Body of pancreas (tissue), 4 donors: ENCODE data around the gene SCARF2.

Source experiments
- POLR2A ChIP-seq, 3 donors: fragments of 450-650 bp; IDR thresholded peaks; one replicate each; pipeline ENCODE4 v1.6.1; 2016; ENCODE audit warnings: antibody characterized with exemption in 3 of 3, mild to moderate bottlenecking in 2 of 3
- TF ChIP-seq, protein P1 (sequence below), 7 experiments: fragments of 450-650 bp in 4 of 7; fragments of 200-600 bp in 3 of 7; sonication (generic) in 3 of 7; IDR thresholded peaks; one replicate each; pipeline ENCODE4 v1.5.1; 2016 to 2019; ENCODE audit warnings: antibody characterized with exemption in 7 of 7

GRCh38 chr22:20484948-20485683 lies 47.5 kb upstream of the SCARF2 start:
- TF ChIP-seq, protein P1, sequence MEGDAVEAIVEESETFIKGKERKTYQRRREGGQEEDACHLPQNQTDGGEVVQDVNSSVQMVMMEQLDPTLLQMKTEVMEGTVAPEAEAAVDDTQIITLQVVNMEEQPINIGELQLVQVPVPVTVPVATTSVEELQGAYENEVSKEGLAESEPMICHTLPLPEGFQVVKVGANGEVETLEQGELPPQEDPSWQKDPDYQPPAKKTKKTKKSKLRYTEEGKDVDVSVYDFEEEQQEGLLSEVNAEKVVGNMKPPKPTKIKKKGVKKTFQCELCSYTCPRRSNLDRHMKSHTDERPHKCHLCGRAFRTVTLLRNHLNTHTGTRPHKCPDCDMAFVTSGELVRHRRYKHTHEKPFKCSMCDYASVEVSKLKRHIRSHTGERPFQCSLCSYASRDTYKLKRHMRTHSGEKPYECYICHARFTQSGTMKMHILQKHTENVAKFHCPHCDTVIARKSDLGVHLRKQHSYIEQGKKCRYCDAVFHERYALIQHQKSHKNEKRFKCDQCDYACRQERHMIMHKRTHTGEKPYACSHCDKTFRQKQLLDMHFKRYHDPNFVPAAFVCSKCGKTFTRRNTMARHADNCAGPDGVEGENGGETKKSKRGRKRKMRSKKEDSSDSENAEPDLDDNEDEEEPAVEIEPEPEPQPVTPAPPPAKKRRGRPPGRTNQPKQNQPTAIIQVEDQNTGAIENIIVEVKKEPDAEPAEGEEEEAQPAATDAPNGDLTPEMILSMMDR (IDR thresholded peaks at IDR 0.05) = no peak
- no peak for TF ChIP-seq POLR2A (IDR thresholded peaks at IDR 0.05)
